CD4-positive, alpha-beta T cell treated with Interferon alpha-2 for 1 hour (primary cell): ENCODE data around the gene GABRR2.
"Not testable (repeated sequence)": the region's sequence is repeated elsewhere in the genome, so short reads cannot be mapped to it uniquely, and the experiment has no call there.

Experiments used
- DNase-seq, 2 donors: peaks; one replicate each; pipeline ENCODE4 v3.0.0-alpha.2; 2020 to 2022

Gene GABRR2

GRCh38 chr6:89323511-89323971, 8.4 kb upstream of the GABRR2 start:
- DNase-seq, result no peak

- DNase-seq, result peak in 1 of 2 donors; percentile 43
Observed at GRCh38 chr6:89321131-89321970, 6.3 kb upstream of the GABRR2 start.

DNA sequence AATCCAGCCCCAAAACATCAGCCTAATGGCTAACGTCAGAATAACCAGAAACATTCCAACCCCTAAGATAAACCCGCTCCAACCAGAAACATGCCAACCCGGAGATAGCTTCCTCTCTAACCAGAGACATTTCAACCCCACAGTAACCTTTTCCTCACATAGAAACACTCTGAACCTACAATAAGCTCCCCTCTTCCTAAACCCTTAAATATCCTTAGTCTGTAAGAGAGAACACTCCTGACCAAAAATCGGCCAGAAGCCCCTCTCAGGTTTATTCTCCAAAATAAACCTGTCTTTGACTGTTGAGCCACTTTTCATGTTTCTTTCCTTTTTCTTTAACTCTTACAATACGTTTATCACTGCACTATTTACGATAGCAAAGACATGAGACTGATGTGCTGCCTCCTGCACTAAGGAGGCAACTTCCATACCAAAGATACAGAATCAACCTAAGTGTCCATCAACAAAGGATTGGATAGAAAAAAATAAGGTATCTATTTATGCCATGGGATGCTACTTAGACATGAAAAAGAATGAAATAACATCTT, 5.0 kb upstream of the GABRR2 start:
- no peak for DNase-seq

GRCh38 chr6:89317067-89317466, 2.0 kb upstream of the GABRR2 start:
- DNase-seq, result no peak

DNA sequence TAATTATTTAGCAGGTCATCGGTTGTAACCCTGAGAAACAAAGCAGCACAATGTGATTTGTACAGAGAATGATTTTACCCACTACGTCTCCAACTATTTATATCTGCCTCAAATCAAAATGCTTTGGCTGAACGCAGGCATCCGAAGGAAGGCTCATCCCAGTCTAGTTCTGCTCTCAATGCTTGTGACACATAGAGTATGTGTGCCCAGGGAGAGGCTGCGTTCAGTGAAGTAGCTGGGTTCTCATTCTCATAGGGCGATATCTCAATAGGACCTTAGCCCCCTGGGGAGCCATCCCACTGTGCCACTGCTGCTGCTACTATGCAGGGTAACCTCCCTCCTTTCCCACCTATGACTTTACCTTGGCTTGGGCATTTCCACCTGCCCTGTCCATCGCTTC, 407 bp downstream of the GABRR2 start:
- no peak for DNase-seq

GRCh38 chr6:89313006-89313405, 2.1 kb downstream of the GABRR2 start:
- DNase-seq, result no peak

DNA sequence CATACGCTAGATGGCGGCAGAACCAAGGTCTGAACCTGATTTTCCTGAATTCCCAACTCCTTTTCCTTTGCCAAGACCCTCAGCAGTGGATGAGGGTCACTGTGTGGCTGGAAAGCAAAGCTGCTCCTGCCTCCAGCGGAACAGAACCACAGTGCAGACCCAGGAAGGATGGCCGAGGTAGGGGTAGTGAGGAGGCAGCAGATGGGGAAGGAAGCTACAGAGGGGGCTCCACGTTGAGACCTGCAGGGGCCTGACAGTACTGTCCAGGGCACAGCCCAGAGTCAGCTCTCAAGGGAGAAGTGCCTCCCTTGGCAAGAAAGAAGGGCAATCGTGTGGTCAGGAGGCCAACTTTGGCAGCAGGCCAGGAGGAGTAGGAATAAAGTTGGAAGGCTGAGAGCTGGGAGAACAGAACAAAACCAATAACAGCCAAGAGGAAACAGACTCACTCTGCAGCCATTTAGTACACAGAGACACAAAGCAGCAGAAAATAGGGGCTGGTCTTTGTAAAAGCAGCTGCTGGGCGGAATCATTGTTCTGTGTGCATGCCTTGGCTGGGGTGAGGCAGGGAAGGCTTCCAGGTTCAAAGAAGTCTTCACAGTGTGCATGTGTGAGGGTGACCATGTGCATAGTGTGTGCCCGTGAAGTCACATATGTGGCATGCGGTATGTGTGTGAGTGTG, 3.1 kb downstream of the GABRR2 start:
- DNase-seq, result no peak

GRCh38 chr6:89311530-89311852, 3.6 kb downstream of the GABRR2 start:
- DNase-seq, result no peak

- DNase-seq, result no peak
Observed at GRCh38 chr6:89310929-89311328, 4.2 kb downstream of the GABRR2 start.

DNA sequence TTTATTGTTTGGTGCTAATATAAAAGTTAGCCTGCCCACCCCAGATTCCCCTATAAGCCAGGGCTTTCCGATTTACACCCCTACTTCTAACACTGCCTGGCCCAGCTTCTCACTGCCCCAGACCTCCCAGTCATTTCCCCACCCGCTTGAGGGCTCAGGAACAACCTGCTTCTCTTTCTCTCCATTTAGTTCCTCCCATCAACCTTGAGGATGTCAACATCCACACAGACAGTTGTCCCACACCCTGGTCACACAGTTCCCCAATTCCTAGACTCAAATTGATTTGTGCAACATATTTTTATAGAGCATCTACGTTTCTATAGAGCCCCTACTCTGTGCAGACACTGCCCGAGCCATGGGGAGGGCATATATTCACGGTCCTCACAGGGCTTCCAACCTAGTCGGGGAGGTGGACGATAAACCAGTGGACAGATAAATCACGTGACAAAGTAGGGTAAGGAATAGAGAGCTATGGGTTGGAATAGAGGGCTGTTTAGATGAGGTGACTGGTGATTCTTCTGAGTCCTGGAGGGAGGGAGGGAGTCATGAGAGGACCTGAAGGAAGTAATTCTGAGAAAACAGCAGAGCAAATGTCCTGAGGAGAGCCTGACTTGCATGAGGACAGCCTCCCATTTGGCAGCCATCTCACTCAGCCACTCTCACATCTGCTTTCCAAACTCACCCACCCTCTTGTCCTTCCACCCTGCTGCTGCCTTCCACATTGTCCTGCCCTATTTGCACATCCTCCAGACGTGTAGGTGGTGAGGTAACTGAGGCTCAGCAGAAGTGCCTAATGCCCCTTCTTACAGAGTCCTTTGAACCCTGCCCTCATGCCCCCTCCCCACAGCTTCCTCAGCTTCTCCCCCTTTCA, 6.3 kb downstream of the GABRR2 start:
- DNase-seq, result no peak

DNA sequence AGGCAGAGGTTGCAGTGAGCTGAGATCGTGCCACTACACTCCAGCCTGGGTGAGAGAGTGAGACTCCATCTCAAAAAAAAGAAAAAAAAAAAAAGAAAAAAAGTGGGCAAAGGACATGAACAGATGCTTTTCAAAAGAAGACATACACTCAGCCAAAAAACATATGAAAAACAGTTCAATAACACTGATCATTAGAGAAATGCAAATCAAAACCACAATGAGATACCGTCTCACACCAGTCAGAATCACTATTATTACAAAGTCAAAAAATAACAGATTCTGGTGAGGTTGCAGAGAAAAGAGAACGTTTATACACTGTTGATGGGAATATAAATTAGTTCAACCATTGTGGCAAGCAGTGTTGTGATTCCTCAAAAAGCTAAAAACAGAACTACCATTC, 10.6 kb downstream of the GABRR2 start:
- not testable (repeated sequence) for DNase-seq

GRCh38 chr6:89302936-89303335, 12.2 kb downstream of the GABRR2 start:
- no peak for DNase-seq

DNA sequence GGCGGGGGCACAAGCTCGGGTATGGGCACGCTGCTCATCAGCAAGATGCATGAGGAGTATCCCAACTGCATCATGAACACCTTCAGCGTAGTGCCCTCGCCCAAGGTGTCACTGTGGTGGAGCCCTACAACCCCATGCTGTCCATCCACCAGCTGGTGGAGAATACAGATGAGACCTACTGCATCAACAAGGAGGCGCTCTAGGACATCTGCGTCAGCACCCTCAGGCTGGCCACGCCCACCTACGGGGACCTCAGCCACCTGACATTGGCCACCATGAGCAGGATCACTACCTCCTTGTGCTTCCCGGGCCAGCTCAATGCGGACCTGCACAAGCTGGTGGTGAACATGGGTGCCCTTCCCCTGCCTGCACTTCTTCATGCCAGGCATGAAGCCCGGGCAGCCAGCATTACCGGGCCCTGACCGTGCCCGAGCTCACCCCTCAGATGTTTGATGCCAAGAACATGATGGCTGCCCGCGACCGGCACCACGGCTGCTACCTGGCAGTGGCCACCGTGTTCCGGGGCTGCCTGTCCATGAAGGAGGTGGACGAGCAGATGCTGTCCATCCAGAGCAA, 12.8 kb downstream of the GABRR2 start:
- DNase-seq, result no peak

DNA sequence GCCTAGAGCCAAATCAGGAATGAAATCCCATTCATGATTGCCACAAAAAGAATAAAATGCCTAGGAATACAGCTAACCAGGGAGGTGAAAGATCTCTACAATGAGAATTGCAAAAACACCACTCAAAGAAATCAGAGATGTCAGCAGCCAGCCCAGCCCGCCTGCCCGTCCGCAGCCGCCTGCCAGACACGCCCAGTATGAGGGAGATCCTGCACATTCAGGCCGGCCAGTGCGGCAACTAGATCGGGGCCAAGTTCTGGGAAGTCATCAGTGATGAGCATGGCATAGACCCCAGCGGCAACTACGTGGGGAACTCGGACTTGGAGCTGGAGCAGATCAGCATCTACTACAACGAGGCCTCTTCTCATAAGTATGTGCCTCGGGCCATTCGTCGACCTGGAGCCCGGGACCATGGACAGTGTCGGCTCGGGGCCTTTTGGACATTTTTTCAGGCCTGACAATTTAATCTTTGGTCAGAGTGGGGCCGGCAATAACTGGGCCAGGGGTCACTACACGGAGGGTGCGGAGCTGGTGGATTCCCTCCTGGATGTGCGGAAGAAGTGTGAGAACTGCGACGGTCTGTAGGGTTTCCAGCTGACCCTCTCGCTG, 13.4 kb downstream of the GABRR2 start:
- no peak for DNase-seq

- DNase-seq, result no peak
Observed at GRCh38 chr6:89299466-89299850, 15.6 kb downstream of the GABRR2 start.

GRCh38 chr6:89298680-89299465, 16.2 kb downstream of the GABRR2 start:
- DNase-seq, result peak in 1 of 2 donors; percentile 61

GRCh38 chr6:89297695-89298351, 17.3 kb downstream of the GABRR2 start:
- DNase-seq, result peak; percentile 50 to 70

DNA sequence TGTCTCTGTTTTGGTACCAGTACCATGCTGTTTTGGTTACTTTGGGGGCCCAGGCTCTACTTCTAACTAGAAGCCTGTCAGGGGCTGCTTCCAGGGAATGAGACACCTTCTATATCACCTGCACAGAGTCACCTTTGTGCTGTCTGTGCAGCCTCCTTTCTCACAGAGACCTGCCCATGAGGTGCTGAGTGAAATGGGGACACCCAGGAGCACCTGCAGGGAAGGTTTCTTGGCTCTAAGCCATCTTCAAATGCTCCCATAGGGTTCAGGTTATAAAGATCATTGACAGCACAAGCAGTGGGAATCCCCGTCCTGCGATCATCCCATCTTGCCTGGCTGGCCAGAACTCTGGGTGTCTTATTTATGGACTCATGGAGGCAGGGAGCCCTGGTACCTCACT, 19.1 kb downstream of the GABRR2 start:
- DNase-seq, result no peak

- DNase-seq, result not testable (repeated sequence)
Observed at GRCh38 chr6:89295116-89295515, 20.0 kb downstream of the GABRR2 start.

DNA sequence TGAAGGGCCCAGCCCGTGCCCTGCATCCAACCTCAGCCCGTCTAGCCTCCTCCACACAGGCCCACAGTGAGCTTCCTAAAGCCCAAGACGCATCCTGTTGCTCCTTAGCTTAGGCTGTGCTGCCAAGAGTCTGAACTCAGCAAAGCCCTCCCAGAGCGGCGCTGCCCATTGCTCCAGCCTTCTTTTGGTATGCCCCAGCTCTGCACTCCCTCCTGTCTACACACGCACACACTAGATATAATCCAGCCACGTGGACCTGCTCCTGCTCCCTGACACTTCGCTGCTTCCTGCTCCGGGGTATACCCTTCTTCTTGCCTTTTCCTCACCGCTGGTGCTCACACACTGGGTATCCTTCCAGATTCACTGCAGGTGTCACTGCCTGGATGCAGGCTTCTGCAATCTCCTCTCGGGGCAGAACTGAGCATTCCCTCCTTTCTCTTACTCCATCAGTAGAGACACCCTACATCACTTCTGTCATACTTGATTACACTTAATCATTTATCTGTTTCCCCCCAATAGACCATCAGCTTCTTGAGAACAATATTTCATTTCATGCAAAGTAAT, 23.8 kb downstream of the GABRR2 start:
- DNase-seq, result no peak
